UCSD-AML1 (cell line): Measurements from ENCODE around the gene RBFOX1.

Source experiments
- DNase-seq: peaks from one replicate; lab custom pipeline; 2025; ENCODE audit not compliant: unreplicated experiment; lab: John Stamatoyannopoulos, UW

The RBFOX1 gene

GRCh38 chr16:7372095-7372494 is 39.5 kb downstream of the RBFOX1 start:
- no peak for DNase-seq

DNA sequence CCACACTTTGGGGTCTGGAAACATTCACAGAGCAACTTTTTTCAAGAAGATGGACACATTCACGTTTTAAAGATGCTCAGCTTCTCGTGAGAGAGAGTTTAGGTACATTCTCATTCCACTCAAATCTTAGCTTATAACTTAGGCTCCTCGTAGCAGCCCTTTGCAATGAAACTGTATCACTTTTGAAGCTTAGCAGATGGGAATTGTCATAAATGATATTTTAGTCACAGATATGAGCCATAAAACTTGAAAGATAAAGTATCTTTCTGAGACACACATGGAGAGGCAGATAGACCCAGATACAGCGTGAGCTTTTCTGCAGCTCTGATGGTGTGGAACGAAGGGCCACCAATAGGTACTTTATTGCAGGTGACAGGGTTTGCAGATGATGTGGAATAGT is 41.1 kb downstream of the RBFOX1 start:
- no peak for DNase-seq

GRCh38 chr16:7374614-7375174 is 42.0 kb downstream of the RBFOX1 start:
- no peak for DNase-seq

DNA sequence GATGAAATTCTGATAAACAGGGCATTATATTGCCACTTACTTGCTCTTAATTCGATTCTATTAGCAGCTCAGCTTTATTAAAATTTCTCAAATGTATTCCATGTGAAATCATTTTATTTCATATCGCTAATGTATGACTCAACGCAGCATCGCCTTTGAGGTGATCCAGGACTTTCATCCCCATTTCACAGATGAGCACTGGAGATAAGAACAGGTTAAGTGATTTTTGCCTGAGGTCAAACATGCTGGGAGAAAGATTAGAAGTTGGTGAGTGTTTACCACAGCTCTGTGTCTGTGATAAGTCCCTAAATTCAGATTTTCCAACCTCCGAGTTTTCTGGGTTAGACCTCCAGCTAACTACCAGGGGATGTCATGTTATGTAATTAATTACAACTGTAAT is 43.6 kb downstream of the RBFOX1 start:
- DNase-seq, result no peak

DNA sequence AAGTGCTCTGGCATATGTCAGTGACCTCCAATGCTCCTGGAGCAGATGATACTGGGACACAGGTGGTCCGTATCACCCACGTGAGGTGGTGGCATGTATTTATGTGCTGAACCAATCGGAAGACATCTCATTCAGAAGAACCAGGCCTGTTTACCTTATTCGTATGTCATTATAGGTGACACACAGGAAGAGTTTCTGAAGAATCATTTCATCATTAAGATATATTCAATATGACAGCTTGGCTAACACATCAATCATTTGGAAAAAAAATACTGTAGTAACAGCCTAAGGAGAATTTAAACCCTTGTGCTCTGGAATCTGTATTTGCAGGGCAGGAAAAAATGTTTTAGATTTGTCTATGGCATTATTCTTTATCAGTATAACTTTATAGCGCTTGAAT is 44.6 kb downstream of the RBFOX1 start:
- no peak for DNase-seq

DNA sequence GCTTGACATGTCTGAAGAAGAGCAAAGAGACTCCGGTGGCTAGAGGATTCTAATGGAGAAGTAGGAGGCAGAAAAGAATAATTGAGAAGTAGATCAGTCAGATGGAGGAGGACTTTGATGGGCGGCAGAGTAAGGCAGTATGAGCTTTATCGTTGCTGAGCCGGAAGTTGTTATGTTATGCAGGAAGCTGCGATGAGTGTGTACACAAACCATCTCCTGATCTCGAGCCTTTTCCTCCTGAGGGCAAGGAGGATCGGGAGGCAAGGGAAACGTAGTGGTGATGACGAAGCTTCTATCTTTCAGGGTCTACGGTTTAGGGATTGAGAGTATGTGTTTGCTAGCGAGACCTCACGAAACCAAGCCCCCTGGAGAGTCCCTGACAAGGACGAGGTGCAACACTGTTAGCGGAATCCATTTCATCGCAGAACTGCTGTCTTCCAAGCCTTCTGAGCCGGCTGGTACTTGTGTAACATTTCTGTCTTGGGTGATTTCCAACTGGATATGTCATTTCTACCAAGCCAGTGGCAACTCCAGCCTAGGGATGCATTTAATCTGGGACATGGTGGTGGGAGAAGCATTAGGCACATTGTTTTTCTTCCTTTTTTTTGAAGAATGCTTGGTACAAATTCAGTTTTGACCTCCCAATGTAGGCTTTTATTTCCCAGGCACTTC is 45.5 kb downstream of the RBFOX1 start:
- DNase-seq, result no peak

- no peak for DNase-seq
These were observed 47.8 kb downstream of the RBFOX1 start for GRCh38 chr16:7380441-7380840.

DNA sequence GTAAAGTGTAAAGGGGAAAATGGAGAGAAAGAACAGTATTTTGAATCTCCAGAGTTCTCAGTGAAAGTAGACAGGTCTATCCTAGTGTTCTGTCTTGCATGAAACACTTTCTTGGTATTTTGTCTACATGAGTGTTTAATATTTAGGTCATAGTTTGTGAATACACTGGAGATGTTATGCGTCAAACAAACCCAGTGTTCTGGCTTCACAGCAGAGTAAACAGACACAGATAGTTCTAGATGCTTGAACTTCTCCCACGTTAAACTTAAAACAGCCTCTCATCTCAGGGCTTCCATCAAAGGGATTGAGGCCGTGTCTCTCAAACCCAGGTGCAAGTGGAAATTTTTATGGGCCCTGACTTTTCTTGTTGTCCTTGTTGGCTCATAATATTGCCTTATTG is 48.3 kb downstream of the RBFOX1 start:
- DNase-seq, result no peak

DNA sequence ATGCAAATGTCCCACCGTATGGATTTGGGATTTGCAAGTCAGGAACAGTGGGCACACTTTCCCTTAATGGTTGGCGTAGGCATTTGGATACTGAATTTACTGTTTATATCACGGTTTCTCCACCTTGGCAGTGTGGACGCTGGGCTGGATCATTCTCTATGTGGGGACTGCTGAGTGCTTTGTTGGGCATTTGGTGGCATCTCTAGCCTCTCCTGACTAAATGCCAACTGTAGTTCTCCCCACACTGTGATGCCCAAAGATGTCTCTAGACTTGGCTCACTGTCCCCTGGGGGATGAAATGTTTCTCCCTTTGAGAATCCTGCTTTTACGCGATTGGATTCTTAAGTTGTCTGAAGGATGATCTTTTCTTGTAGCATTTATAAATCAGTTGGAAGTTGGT is 49.0 kb downstream of the RBFOX1 start:
- no peak for DNase-seq

GRCh38 chr16:7382521-7382920 is 49.9 kb downstream of the RBFOX1 start:
- DNase-seq, result no peak

- DNase-seq, result no peak
These were observed 58.3 kb downstream of the RBFOX1 start for GRCh38 chr16:7390974-7391373.

GRCh38 chr16:7391694-7392093 is 59.0 kb downstream of the RBFOX1 start:
- no peak for DNase-seq

GRCh38 chr16:7392206-7392605 is 59.6 kb downstream of the RBFOX1 start:
- no peak for DNase-seq

GRCh38 chr16:7393680-7394079 is 61.0 kb downstream of the RBFOX1 start:
- DNase-seq, result no peak

- no peak for DNase-seq
These were observed 62.2 kb downstream of the RBFOX1 start for GRCh38 chr16:7394720-7395336.

DNA sequence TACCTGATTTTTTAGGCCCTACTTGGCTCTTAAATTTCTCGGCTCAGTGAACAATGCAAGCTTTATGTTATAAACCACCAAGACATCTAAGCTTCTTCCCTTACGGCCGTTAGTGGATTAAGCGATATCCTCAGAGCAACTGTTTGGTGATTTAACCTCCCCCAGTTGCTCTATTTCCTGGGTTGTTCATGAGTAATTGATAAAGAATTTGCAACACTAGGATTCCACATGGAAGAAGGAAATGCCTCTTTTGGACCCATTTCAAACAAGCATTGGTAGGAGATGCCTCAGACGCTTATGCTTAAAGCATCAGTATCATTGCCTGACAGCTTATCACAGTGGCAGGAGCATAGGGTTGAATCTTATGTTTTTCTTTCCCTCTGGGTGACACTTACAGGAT is 65.3 kb downstream of the RBFOX1 start:
- DNase-seq, result no peak

GRCh38 chr16:7398536-7398935 is 65.9 kb downstream of the RBFOX1 start:
- DNase-seq, result no peak

DNA sequence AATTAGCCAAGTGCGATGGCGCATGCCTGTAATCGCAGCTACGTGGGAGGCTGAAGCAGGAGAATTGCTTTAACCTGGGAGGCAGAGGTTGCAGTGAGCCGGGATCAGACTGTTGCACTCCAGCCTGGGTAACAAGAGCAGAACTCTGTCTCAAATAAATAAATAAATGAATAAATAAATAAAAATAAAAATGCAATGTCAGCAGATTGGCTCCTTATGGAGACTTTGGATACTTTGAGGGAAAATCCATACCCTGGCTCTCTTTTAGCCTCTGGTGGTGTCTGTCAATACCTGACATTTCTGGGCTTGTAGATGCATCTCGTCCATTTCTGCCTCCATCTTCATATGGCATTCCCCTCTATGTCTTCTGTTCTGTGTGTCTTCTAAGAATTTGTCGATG is 66.7 kb downstream of the RBFOX1 start:
- DNase-seq, result no peak

- no peak for DNase-seq
These were observed 67.7 kb downstream of the RBFOX1 start for GRCh38 chr16:7400117-7400890.

- no peak for DNase-seq
These were observed 71.6 kb downstream of the RBFOX1 start for GRCh38 chr16:7404217-7404616.

DNA sequence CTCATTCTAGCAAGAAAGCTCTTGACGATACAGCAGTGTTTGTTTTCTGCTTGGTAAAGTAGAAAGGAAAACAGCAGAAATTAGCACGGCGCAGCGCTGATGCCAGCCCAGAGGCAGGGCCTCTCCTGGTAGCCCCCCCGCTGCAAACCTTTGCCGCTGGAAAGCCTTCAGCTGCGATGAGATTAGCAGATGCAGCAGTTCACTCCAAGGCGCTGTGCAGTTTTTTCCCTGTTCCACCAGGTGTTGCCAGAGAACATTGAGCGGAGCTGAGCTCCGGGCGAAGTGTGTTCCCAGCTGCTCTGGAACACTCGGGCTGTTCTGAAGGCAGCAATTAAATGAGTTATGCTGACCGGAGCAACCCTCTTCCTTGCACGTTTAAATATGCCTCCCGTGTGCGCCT is 72.5 kb downstream of the RBFOX1 start:
- no peak for DNase-seq
